GM12873 (cell line): ENCODE data around the gene ZNF445.

Experiments used
- TF ChIP-seq, protein P1 (sequence below): IDR thresholded peaks from 2 replicates; pipeline ENCODE4 v1.5.1; 2012; ENCODE audit warnings: low read depth, mild to moderate bottlenecking, moderate library complexity, low read length, control low read depth; ENCODE audit not compliant: insufficient read depth; ENCODE audit errors: missing control alignments

The ZNF445 gene

DNA sequence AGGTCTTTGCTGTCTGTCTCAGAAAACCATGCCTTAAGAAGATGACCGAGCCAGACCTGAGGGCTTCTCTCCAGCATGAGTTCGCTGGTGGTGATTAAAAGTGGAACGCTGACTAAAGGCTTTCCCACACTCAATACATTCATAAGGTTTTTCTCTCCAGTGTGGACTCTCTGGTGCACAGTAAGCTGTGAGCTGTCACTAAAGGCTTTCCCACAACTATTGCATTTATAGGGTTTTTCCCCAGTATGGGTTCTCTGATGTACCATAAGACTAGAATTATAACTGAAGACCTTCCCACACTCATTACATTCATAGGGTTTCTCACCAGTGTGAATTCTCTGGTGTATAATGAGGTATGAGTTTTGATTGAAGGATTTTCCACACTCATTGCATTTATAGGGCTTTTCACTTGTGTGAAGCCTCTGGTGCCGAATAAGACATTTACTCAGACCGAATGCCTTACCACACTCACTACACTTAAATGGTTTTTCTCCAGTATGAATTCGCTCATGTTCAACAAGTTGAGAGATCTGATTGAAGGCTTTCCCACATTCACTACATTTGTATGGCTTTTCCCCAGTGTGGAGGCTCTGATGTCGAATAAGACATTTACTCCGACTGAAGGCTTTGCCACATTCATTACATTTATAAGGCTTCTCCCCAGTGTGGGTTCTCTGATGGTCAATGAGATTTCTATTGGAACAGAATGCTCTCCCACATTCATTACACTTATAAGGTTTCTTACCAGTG, 21.9 kb upstream of the ZNF445 start:
- TF ChIP-seq, protein P1, sequence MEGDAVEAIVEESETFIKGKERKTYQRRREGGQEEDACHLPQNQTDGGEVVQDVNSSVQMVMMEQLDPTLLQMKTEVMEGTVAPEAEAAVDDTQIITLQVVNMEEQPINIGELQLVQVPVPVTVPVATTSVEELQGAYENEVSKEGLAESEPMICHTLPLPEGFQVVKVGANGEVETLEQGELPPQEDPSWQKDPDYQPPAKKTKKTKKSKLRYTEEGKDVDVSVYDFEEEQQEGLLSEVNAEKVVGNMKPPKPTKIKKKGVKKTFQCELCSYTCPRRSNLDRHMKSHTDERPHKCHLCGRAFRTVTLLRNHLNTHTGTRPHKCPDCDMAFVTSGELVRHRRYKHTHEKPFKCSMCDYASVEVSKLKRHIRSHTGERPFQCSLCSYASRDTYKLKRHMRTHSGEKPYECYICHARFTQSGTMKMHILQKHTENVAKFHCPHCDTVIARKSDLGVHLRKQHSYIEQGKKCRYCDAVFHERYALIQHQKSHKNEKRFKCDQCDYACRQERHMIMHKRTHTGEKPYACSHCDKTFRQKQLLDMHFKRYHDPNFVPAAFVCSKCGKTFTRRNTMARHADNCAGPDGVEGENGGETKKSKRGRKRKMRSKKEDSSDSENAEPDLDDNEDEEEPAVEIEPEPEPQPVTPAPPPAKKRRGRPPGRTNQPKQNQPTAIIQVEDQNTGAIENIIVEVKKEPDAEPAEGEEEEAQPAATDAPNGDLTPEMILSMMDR: no peak

DNA sequence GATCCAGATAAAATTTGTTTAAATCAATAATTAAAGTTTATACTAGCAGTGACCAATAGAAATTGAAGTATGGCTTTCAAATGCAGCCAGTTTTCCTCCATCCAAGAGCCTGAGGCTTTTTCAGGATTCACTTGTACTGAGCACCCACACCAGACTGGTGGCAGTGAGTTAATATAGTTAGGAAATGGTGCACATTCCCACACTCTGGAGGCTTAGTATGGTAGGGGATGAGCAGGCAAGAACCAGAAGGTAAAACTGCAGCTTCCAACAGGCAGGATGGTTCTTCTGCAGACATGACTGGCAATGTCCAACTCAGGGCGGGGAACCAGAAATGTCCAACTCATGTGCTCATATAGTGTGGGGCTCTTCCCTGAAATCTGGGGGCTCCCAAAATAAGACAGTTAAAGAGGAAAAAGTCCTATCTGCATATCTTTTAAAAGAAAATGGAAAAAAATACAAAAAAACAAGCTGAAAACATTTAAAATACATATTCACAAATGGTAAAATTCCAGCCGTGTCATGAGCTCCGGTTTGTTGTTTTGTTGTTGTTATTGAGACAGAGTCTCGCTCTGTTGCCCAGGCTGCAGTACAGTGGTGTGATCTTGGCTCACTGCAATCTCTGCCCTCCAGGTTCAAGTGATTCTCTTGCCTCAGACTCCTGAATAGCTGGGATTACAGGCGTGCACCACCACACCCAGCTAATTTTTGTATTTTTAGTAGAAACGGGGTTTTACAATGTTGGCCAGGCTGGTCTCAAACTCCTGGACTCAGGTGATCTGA, 18.4 kb upstream of the ZNF445 start:
- TF ChIP-seq, protein P1: no peak

DNA sequence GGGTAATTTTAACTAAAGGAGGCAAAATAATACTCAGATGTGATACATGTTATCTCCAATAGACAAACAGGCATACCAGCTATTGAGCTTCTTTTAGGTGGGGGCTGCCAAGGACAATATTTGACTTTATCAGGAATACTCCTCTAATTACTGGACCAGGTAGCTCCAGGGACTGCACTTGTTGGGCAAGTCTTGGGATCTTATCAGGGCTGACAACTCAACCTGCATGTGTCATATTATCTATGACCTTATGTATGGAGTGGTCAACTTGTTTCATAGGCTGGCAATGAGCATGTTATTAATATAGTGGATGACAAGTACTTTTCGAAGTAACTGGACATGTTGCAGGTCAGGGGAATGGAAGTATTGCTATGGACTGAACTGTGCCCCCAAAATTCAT, 15.0 kb upstream of the ZNF445 start:
- TF ChIP-seq, protein P1: no peak

DNA sequence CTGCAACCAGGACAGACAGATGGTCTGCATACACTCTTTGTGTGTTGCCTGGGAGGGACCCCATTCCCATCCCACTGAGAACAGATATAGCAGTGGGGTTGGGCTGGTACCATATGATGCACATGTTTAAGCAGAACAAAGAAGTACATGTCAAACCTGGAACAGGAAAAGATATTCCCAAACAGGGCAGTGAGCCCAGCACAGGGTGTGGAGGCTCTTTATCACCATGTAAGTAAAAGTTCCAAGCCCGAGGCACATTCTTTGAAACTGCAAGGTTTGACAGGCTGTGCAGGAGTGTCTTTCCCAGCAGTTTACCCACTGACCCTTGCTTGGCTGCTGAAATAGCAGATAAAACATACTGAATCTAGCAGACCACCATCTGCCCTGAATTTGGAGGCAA, 5.3 kb upstream of the ZNF445 start:
- TF ChIP-seq, protein P1: no peak

DNA sequence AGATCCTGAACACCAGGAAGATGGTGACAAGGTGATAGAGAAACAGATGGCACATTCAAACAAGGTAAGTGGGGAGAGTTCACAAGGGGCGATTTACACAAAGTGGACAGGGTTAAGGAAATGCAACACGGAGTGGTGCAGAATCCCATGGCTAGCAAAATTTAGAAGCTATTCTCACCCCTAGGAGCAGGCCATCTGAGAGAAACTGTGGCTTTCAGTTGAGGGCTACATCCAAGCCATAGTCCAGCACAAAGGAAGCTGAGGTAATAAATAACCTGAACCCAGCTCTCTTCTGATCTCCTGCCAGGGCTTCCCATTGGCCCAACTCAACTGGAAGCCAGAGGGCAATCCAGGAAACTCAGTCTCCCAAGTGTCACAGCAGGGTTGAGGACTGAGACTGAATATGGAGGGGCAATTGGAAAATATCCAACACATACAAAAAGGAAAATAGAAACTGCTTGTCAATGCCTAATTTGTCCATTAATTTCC, 1.2 kb upstream of the ZNF445 start:
- TF ChIP-seq, protein P1: no peak

DNA sequence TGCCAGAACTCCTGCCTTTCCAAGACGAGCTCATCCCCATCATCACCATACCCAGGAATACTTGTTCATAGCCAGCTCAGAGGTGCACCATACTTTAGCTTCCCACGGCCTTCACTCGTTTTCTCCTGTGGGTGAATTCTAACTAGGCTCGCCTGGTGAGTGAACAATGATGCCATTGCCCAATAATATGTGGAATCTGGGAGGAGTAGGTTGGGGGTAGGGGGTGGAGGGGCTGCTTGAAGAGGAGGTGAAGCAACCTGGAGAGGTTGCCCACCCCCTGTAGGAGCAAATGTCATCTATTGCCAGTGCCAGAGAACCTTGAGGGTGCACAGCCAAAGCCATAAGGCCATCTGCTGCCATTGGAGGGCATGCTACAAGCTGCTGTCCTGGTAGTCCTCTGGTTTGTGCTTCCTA, 592 bp upstream of the ZNF445 start:
- TF ChIP-seq, protein P1: no peak

DNA sequence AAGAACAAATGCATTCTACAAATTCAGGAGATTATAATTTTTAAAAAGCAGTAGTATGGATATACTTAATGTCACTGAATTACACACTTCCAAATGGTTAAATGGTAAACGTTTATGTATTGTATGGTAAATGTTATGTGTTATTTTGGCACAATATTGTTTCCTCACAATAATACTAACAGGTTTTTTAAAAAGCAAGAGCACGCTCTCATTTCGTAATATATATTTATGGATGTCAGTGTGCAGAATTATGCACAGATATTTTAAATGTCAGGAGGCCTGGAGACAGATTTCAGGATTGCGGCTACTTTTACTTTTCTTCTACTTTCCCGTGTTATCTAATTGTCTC, 533 bp downstream of the ZNF445 start:
- TF ChIP-seq, protein P1: no peak
